NK-92 (cell line): Measurements from ENCODE around the gene INO80D.
"Not testable (repeated sequence)": the region's sequence is repeated elsewhere in the genome, so short reads cannot be mapped to it uniquely, and the experiment has no call there.

ENCODE experiments used
- DNase-seq: peaks from one replicate; lab custom pipeline; 2025; ENCODE audit not compliant: unreplicated experiment; lab: John Stamatoyannopoulos, UW

Gene INO80D

DNA sequence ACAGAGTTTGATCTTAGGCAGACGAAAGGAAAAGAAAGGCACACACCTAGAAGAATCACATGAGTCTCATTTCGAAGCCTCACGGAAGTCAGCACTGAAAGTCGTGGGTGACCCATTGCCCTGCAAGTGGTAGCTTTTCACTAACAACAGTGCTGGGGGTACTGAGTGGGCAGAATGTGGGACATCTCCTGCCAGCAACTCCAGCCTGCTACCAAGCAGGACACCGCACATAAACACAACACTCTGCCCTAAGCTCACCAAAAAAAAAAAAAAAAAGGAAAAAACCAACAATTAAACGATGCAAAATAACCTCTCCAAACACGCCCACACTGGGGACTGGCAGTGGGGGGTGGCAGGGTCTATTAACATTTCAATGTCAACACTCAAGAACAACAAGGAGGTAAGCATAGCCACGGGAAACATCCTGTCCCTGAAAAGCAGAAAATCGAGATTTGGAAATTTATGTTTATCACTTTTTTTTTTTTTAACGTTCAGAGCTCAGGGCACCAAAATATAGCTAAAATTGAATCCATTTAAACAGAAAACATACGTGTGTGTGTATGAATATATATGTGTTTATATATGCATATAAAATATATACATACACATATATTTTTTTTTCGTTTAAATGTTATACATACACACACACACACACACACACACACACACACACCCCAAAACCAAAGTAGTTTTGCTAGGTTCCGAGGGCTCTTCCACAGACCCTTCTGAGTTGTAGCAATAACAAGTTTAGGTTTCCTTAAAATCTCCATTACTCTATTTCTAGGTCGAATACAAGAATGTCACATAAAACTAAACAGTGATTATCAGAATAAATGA is 2.2 kb downstream of the INO80D start:
- no peak for DNase-seq

GRCh38 chr2:206082298-206082843 is 3.6 kb downstream of the INO80D start:
- DNase-seq: no peak

DNA sequence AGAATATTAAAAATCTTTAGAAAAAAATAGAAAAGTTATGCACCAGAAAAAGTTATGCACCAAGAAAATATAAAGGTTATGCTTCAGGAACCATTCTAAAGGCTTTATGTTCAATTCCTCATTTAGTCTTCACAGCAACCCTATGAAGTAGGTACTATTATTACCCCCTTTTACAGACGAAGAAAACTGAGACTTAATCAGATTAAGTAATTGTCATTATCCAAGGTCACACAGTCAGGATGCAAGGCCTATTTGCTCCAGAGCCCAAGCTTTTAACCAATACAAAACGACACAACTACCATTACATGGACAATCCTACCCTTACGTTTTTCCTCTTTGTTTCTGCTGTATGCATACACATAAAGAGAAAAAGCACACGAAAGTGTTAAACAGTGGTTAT is 5.0 kb downstream of the INO80D start:
- DNase-seq: no peak

- DNase-seq: no peak
These were observed 6.1 kb downstream of the INO80D start for GRCh38 chr2:206079699-206080465.

DNA sequence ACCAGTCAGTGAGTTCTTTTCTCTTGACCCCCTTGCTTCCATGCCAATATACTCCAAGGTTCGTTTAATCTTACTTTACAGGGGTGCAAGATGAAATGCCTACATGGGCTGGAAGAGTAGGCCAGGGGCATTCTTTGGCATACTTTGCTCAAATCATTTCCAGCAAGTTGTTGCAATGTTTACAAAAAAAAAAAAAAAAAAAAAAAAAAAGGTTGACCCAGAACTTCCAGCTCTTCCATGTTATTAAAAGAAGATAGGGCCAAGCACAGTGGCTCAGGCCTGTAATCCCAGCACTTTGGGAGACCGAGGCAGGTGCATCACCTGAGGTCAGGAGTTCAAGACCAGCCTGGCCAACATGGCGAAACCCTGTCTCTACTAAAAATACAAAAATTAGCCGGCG is 8.1 kb downstream of the INO80D start:
- not testable (repeated sequence) for DNase-seq

DNA sequence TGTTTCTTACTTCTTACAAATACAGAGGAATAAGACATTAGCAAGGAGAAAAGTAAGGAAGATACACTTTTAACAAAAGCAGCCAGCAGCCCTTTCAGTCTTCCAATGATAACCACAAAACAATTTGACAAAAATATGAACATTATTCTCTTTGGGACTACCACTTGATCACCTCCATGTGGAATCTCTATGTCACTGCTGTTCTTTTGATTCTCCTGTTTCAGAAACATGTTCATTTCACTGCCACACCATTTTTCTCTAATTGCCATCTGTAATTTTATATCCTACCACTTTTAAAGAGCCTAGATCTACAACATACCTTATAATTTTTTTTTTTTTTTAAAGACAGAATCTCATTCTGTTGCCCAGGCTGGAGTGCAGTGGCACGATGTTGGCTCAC is 10.9 kb downstream of the INO80D start:
- DNase-seq: no peak

DNA sequence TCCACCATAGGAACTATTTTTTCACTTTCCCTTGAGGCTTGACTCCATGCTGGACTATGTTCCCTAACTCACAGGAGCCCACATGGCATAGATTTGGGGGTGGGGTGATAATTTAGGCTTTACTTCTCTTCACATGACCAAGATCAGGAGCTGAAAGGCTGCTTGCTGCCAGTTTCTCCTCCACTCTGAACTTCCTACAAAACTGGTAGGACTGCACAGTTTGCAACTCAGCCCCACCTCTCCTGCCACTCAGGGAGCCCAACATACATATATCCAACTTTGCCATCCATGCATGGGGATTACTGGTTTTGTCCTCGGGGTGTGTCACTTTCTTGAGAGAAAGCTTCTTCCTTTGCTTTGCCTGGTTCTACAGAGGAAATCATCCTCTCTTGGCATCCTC is 14.2 kb downstream of the INO80D start:
- DNase-seq: no peak

DNA sequence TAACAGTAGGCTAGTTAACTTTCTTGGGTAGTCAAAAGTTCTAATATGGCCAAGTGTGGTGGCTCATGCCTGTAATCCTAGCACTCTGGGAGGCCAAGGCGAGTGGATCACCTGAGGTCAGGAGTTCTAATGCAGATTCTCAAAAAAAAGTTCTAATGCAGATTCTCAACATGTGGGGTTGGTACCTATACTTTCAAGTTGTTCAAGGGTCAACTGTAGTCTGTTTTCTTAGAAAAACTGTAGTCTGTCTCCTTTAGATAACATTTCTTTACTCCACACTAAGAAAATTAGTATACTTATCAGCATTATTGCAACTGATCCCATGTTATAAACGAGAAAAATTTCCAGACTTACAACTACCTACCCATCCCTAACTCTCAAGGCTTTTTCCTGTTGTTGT is 16.6 kb downstream of the INO80D start:
- no peak for DNase-seq

- no peak for DNase-seq
These were observed 17.8 kb downstream of the INO80D start for GRCh38 chr2:206068207-206068606.

DNA sequence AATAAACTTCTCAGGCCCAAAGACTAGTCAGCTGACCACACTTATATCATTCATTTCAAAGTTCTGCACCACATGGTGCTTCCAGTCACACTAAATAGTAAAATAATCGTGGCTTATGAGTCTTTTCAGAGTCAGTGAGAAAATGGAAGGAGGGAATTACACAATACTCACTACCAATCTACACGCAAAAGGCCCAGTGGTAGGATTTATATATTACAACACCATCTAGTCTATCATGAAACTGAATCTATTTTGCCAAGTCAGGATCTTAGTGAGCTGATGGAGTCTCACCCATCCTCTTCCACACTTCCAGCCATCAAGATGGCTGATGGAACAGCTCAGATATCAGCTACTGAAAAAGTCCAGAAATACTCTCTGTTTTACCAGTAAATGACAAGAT is 21.9 kb downstream of the INO80D start:
- DNase-seq: no peak

GRCh38 chr2:206063635-206064034 is 22.3 kb downstream of the INO80D start:
- DNase-seq: no peak

DNA sequence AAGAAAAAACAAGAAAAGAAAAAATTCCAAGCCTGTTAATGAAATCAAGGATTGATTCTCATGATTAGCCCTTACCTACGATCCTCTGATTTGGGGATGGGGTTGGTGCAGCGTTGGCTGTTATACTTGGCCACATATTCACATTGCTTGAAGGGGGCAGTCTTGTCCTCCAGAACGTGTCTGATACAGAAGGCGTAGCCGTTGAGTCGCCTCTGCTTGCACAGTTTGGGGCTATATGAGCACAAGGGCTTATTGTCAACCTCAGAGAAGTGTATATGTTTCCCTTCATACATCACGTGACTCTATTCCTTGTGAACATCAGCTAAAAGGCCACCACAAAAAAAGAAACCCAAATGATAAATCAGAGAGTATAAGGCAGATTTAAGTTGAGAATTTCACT is 23.2 kb downstream of the INO80D start:
- DNase-seq: no peak

DNA sequence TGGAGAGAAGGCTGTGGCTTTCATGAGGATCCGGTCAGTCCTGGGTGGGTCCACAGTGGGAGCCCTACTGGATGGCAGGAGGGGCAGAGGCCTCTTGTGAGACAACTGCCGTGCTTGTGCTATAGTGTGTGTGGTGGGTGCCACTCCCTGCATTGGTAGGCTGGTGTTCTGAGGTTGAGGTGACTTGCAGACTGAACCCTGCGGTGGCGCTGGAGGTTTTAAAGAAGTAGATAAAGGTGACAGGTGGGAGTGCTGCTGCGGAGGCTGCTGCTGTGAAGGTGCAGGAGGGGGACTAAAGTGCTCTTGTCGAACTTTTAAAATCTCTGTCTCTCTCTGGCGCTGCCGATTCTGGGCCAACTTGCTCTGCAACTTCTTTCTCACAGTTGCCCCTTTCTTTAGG is 29.7 kb downstream of the INO80D start:
- DNase-seq: no peak

GRCh38 chr2:206054952-206055351 is 31.0 kb downstream of the INO80D start:
- DNase-seq: no peak

DNA sequence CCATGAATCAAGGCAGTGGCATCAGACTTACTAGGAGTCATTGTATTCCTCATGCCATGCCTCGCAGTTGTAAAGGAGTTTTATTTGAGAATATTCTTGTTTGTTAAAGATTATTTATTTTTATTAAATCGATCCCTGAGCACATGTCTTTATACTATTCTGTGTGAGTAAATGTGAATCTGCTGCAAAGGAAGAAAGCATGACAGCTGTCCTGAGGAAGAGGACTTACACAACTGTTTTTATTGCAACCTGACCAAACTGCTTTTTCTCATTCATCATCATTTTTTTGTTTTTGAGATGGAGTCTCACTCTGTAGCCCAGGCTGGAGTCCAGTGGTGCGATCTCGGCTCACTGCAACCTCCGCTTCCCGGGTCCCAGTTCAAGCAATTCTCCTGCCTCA is 34.1 kb downstream of the INO80D start:
- DNase-seq: no peak

- DNase-seq: no peak
These were observed 36.6 kb downstream of the INO80D start for GRCh38 chr2:206049392-206049791.

DNA sequence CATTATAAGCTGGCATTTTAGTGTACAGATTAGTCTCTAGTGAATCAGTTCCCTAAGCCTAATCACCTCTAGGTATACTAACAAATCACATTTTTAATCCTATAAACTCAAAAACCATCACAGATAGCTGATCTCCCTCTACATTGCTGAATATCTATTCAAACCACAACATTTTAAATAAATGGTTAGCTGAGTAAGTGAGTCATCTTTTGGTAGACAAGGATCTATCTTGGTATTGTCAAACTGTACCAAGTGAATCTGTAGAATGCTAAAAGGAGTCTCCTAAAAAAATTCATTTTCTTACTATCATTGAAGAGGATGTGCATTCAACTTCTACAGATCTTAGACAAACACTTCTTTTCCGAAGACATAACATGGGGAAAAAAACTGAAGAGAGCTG is 40.7 kb downstream of the INO80D start:
- no peak for DNase-seq

- DNase-seq: no peak
These were observed 45.4 kb downstream of the INO80D start for GRCh38 chr2:206040525-206040924.

DNA sequence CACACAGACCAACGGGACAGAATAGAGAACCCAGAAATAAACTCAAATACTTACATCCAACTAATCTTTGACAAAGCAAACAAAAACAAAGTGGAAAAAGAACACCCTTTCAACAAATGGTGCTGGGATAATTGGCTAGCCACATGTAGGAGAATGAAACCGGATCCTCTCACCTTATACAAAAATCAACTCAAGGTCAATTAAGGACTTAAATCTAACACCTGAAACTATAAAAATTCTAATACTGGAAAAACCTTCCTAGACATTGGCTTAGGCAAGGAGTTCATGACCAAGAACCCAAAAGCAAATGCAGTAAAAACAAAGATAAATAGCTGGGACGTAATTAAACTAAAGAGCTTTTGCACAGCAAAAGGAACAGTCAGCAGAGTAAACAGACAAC is 50.6 kb downstream of the INO80D start:
- DNase-seq: not testable (repeated sequence)

GRCh38 chr2:206033452-206033851 is 52.5 kb downstream of the INO80D start:
- not testable (repeated sequence) for DNase-seq

GRCh38 chr2:206031950-206032567 is 53.9 kb downstream of the INO80D start:
- no peak for DNase-seq
